Measurements from ENCODE around the gene DTYMK. TPM values are rescaled to one million over a fixed set of nuclear protein-coding genes. Genes with fewer than 3 reads are reported as not detected.

Gene DTYMK
- total and polyA plus RNA-seq, 2 of the 8 experiments (the other 6 are each of a cell fraction or from before 2014, with no cell fraction given): 58.3 to 69.9 TPM

DNA sequence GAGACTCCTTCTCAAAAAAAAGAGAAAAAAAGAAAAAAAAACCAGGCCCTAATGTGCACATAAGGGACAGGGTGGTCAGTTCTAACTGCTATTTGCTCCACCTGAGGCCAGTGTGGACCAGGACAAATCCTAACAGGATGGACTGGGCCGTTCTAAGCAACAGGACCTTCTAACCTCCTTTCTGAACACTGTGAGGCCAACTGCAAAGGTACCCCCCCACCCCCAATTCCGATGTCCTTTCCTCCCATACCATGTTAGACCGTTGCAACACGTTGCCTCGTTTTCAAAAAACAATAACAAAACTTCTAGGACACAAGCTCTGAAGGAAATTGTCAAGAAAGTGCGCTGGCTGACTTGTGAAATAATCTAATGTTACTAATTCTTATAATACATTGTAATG lies 50.9 kb downstream of the DTYMK start:
- Histone ChIP-seq H3K23me2 (ENCODE audit: low read depth, low read length) (peaks cover 4% of the 10 kb centered on the region; the same call in 1 of the 2 replicates), H2BK120ac (replicated peaks; ENCODE audit: low read depth, low read length) (no peak overlapping the region), H2BK15ac (ENCODE audit: low read length) (no peak overlapping the region), H3K27me3 (replicated peaks in 1 of 4; ENCODE audit: control insufficient read depth in 3 of 4, extremely low read depth in 1 of 4, insufficient read depth in 3 of 4, low read length in 3 of 4) (no peaks in the 10 kb centered on the region), H3K9me3 (ENCODE audit: insufficient read depth in 2 of 2, low read depth in 1 of 2, low read length in 1 of 2) (no peaks in the 10 kb centered on the region), H4K20me1 (replicated peaks in 1 of 2; ENCODE audit: control insufficient read depth in 1 of 2, insufficient read depth in 2 of 2, low read length in 2 of 2) (peaks cover 22 to 23% of the 10 kb centered on the region in 2 experiments), H2AK5ac (ENCODE audit: low read depth, low read length) (no peak overlapping the region), H2BK20ac (ENCODE audit: low read length) (no peak overlapping the region), H3K36me3 (ENCODE audit: control insufficient read depth in 2 of 4, insufficient read depth in 4 of 4, low read length in 3 of 4) (peaks cover 6 to 33% (median 18%) of the 10 kb centered on the region in 4 experiments; a peak in 6 of 8 replicates), H2AFZ (ENCODE audit: low read length) (no peak overlapping the region), H3K27ac (ENCODE audit: low read depth, low read length) (no peak overlapping the region), H4K91ac (replicated peaks; ENCODE audit: insufficient read length, low read length) (no peak overlapping the region), H3K4me2 (ENCODE audit: insufficient read depth in 1 of 2, low read depth in 2 of 2, low read length in 2 of 2) (peak overlapping the region; percentile 75 to 90), H3K23ac (ENCODE audit: insufficient read length) (no peak overlapping the region), H2BK5ac (ENCODE audit: low read depth, low read length) (no peak overlapping the region), H3K56ac (replicated peaks; ENCODE audit: insufficient read length, low read depth, low read length) (no peak overlapping the region), H3K9ac (replicated peaks in 1 of 4; ENCODE audit: extremely low read depth in 1 of 4, low read depth in 3 of 4, low read length in 3 of 4) (peak overlapping the region in 3 of 4 experiments; percentile 71 to 81 (median 81); a peak in 4 of 7 replicates), H4K5ac (ENCODE audit: insufficient read length, low read depth, low read length) (no peak overlapping the region), H3K4me3 (ENCODE audit: extremely low read depth in 1 of 4, insufficient read depth in 2 of 4, low read depth in 3 of 4, low read length in 4 of 4) (peak overlapping the region; percentile 49 to 90 (median 70)), H3K18ac (ENCODE audit: extremely low read depth, low read length) (no peak overlapping the region), H3K79me2 (ENCODE audit: control insufficient read depth in 1 of 2, insufficient read depth in 2 of 2, low read length in 2 of 2) (peaks cover 21 to 60% of the 10 kb centered on the region in 2 experiments), H2BK12ac (ENCODE audit: low read depth, low read length) (no peak overlapping the region), H3K79me1 (ENCODE audit: low read depth, low read length) (peaks cover 25% of the 10 kb centered on the region), H3K4me1 (replicated peaks in 1 of 4; ENCODE audit: control insufficient read depth in 3 of 4, insufficient read depth in 4 of 4, low read length in 3 of 4) (peaks cover 0 to 8% (median 4%) of the 10 kb centered on the region in 4 experiments; a peak in 5 of 7 replicates), H3K4ac (replicated peaks; ENCODE audit: insufficient read length, low read depth, low read length) (no peak overlapping the region), H3K14ac (ENCODE audit: insufficient read length) (no peak overlapping the region), H4K8ac (ENCODE audit: extremely low read depth, insufficient read depth, low read length) (no peak overlapping the region)
- CTCF ChIA-PET (ENCODE audit: partially characterized antibody): no interaction called here
- WGBS, 2 experiments (ENCODE audit: extremely low coverage in 1 of 2, insufficient coverage in 1 of 2, insufficient read length in 1 of 2, insufficient replicate concordance in 2 of 2, low coverage in 1 of 2, low lambda C conversion rate in 2 of 2, missing lambda C conversion rate in 1 of 2): 47% methylated on average over 6 of the region's 6 CpGs; no CpG with 5 or more reads in 1 of the 2 experiments
- no peak for DNase-seq (ENCODE audit: low read depth in 1 of 2, low spot score in 2 of 2)
- POLR2A ChIA-PET (ENCODE audit: partially characterized antibody): interaction anchor here (0.7 to 2.0 kb wide), 5 partner anchors 11 to 245 kb away, joined by 3 to 6 read pairs (median 3); no protein-coding TSS in a partner anchor
- no peak for FAIRE-seq
- no peak for TF ChIP-seq SRF (IDR thresholded peaks at IDR 0.05; ENCODE audit: low read depth, low read length)
- TF ChIP-seq SP2 (IDR thresholded peaks at IDR 0.05; ENCODE audit: low read length): no peak
